Mammary epithelial cell (primary cell): ENCODE measurements around the gene KCNG2.

ENCODE experiments used
- EZH2 ChIP-seq: IDR thresholded peaks from 2 replicates; pipeline ENCODE4 v1.6.1; 2012; ENCODE audit warnings: low read length, inconsistent platforms, borderline replicate concordance
- TF ChIP-seq, protein P1 (sequence below), 2 donors: IDR thresholded peaks in 1 of 2; conservative IDR thresholded peaks in 1 of 2; 2 replicates each; pipeline ENCODE4 v1.5.1; 2011 to 2012; ENCODE audit warnings: inconsistent platforms in 2 of 2, low read length in 2 of 2, mild to moderate bottlenecking in 2 of 2, control low read depth in 1 of 2, low read depth in 1 of 2; ENCODE audit not compliant: insufficient read depth in 1 of 2; ENCODE audit errors: extremely low read depth in 1 of 2

GRCh38 chr18:79788734-79789085 lies 9.0 kb upstream of the KCNG2 start:
- TF ChIP-seq, protein P1, sequence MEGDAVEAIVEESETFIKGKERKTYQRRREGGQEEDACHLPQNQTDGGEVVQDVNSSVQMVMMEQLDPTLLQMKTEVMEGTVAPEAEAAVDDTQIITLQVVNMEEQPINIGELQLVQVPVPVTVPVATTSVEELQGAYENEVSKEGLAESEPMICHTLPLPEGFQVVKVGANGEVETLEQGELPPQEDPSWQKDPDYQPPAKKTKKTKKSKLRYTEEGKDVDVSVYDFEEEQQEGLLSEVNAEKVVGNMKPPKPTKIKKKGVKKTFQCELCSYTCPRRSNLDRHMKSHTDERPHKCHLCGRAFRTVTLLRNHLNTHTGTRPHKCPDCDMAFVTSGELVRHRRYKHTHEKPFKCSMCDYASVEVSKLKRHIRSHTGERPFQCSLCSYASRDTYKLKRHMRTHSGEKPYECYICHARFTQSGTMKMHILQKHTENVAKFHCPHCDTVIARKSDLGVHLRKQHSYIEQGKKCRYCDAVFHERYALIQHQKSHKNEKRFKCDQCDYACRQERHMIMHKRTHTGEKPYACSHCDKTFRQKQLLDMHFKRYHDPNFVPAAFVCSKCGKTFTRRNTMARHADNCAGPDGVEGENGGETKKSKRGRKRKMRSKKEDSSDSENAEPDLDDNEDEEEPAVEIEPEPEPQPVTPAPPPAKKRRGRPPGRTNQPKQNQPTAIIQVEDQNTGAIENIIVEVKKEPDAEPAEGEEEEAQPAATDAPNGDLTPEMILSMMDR (conservative IDR thresholded peaks at IDR 0.05 in 1 of 2, IDR thresholded peaks at IDR 0.05 in 1 of 2; ENCODE audit: extremely low read depth in 1 of 2, insufficient read depth in 1 of 2, low read depth in 1 of 2, low read length in 2 of 2): no peak
- no peak for TF ChIP-seq EZH2
